Neural progenitor cell (in vitro differentiated cells): ENCODE results near the gene C1QTNF2. TPM values are rescaled to one million over a fixed set of nuclear protein-coding genes. Genes with fewer than 3 reads are reported as not detected.

Experiments used
- DNase-seq: peaks from one replicate; pipeline ENCODE4 v3.0.0-alpha.2; 2016; ENCODE audit warnings: low spot score
- H2AFZ ChIP-seq: fragments of 200-600 bp; sonication (generic); replicated peaks from 2 replicates; pipeline ENCODE4 v1.6.1; 2016; ENCODE audit warnings: antibody characterized with exemption
- H3F3A ChIP-seq: fragments of 200-600 bp; sonication (generic); 2 replicates; pipeline ENCODE4 v1.6.1; 2016; ENCODE audit warnings: antibody characterized with exemption, low read depth
- H3K27ac ChIP-seq: fragments of 200-600 bp; sonication (generic); 2 replicates; pipeline ENCODE4 v1.5.1; 2016; ENCODE audit warnings: mild to moderate bottlenecking
- H3K27me3 ChIP-seq: fragments of 200-600 bp; sonication (generic); 2 replicates; pipeline ENCODE4 v1.6.1; 2016; ENCODE audit warnings: mild to moderate bottlenecking, moderate library complexity
- H3K36me3 ChIP-seq: fragments of 200-600 bp; sonication (generic); 2 replicates; pipeline ENCODE4 v1.5.1; 2016
- H3K4me1 ChIP-seq: fragments of 200-600 bp; sonication (generic); 2 replicates; pipeline ENCODE4 v1.6.1; 2016; ENCODE audit warnings: mixed run types
- H3K4me2 ChIP-seq: fragments of 200-600 bp; sonication (generic); 2 replicates; pipeline ENCODE4 v1.6.1; 2016
- H3K4me3 ChIP-seq: fragments of 200-600 bp; sonication (generic); 2 replicates; pipeline ENCODE4 v1.5.1; 2016
- H3K79me2 ChIP-seq: fragments of 200-600 bp; sonication (generic); 2 replicates; pipeline ENCODE4 v1.6.1; 2016; ENCODE audit warnings: low read depth
- H3K9ac ChIP-seq: fragments of 200-600 bp; sonication (generic); 2 replicates; pipeline ENCODE4 v1.6.1; 2016
- H3K9me3 ChIP-seq: fragments of 200-600 bp; sonication (generic); 2 replicates; pipeline ENCODE4 v1.5.1; 2016; ENCODE audit warnings: low read depth
- H4K20me1 ChIP-seq: fragments of 200-600 bp; sonication (generic); 2 replicates; pipeline ENCODE4 v1.6.1; 2016; ENCODE audit warnings: low read depth
- H3K27ac Mint-ChIP-seq: 3 replicates; pipeline ENCODE4 v1.8.0; 2021; ENCODE audit warnings: mixed read lengths
- H3K27me3 Mint-ChIP-seq: 2 replicates; pipeline ENCODE4 v1.8.0; 2022; ENCODE audit warnings: low read depth, mild to moderate bottlenecking, inconsistent platforms, moderate library complexity, mixed read lengths; ENCODE audit not compliant: insufficient read depth
- H3K36me3 Mint-ChIP-seq: 3 replicates; pipeline ENCODE4 v1.8.0; 2021; ENCODE audit warnings: mixed read lengths
- H3K4me1 Mint-ChIP-seq: 3 replicates; pipeline ENCODE4 v1.8.0; 2021; ENCODE audit warnings: mixed read lengths
- H3K4me3 Mint-ChIP-seq: 3 replicates; pipeline ENCODE4 v1.8.0; 2021; ENCODE audit warnings: mild to moderate bottlenecking, moderate library complexity, mixed read lengths
- H3K9me3 Mint-ChIP-seq: 3 replicates; pipeline ENCODE4 v1.8.0; 2020; ENCODE audit warnings: mixed read lengths
- EZH2 ChIP-seq: fragments of 200-600 bp; sonication (generic); IDR thresholded peaks from 2 replicates; pipeline ENCODE4 v1.6.1; 2017; ENCODE audit warnings: antibody characterized with exemption, mild to moderate bottlenecking, moderate library complexity
- EZH2phosphoT487 ChIP-seq: fragments of 200-600 bp; sonication (generic); IDR thresholded peaks from 2 replicates; pipeline ENCODE4 v1.6.1; 2017; ENCODE audit warnings: antibody characterized with exemption
- total RNA-seq: library from RNA; depleted of rRNA; stranded (reverse); fragments of >200 nt; gene quantifications from 2 replicates; pipeline ENCODE4 v1.2.3, GENCODE V29; 2015; ENCODE audit warnings: low replicate concordance
- TF ChIP-seq, protein P1 (sequence below): fragments of 200-600 bp; sonication (generic); IDR thresholded peaks from 2 replicates; pipeline ENCODE4 v1.5.1; 2017; ENCODE audit warnings: antibody characterized with exemption, mild to moderate bottlenecking

C1QTNF2 gene
- total RNA-seq, 1 donor from 2014 or later: 0.06 TPM

DNA sequence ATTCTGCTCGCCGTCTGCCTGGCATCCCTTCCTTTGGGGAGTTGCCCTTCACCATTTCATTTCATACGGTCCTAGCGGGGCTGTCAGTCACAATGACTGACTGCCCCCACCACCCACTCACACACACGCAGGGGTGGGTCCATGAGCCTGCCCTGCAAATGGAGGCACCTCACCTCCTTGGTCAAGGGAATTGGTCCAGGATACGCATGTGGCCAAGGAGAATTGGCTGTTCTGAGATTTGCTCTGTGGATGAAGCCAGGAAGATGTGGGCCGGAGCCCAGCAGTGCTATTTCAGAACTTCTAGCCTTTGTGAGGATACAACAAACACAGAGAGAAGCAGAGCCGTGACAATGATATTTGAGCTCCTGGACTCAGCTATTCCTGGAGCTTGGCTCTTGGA lies 17.0 kb downstream of the C1QTNF2 start:
- TF ChIP-seq, protein P1, sequence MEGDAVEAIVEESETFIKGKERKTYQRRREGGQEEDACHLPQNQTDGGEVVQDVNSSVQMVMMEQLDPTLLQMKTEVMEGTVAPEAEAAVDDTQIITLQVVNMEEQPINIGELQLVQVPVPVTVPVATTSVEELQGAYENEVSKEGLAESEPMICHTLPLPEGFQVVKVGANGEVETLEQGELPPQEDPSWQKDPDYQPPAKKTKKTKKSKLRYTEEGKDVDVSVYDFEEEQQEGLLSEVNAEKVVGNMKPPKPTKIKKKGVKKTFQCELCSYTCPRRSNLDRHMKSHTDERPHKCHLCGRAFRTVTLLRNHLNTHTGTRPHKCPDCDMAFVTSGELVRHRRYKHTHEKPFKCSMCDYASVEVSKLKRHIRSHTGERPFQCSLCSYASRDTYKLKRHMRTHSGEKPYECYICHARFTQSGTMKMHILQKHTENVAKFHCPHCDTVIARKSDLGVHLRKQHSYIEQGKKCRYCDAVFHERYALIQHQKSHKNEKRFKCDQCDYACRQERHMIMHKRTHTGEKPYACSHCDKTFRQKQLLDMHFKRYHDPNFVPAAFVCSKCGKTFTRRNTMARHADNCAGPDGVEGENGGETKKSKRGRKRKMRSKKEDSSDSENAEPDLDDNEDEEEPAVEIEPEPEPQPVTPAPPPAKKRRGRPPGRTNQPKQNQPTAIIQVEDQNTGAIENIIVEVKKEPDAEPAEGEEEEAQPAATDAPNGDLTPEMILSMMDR: no peak
- TF ChIP-seq EZH2phosphoT487: no peak
- TF ChIP-seq EZH2: no peak
- no peak overlapping the region for H3K4me2 ChIP-seq
- Mint-ChIP-seq H3K27ac (no peak overlapping the region), H3K36me3 (peaks cover 2% of the 10 kb centered on the region), H3K27me3 (peaks cover 3% of the 10 kb centered on the region), H3K4me3 (no peak overlapping the region), H3K9me3 (no peaks in the 10 kb centered on the region), H3K4me1 (peaks cover 20% of the 10 kb centered on the region)
- no peaks in the 10 kb centered on the region for H3K9me3 ChIP-seq
- no peaks in the 10 kb centered on the region for H3K79me2 ChIP-seq
- H3K36me3 ChIP-seq: no peaks in the 10 kb centered on the region
- no peak overlapping the region for H3K9ac ChIP-seq
- no peaks in the 10 kb centered on the region for H3K4me1 ChIP-seq
- no peak overlapping the region for H2AFZ ChIP-seq
- H4K20me1 ChIP-seq: no peaks in the 10 kb centered on the region
- H3K27me3 ChIP-seq: no peaks in the 10 kb centered on the region
- DNase-seq: no peak
- H3F3A ChIP-seq: no peaks in the 10 kb centered on the region
- H3K27ac ChIP-seq: no peak overlapping the region
- no peak overlapping the region for H3K4me3 ChIP-seq

DNA sequence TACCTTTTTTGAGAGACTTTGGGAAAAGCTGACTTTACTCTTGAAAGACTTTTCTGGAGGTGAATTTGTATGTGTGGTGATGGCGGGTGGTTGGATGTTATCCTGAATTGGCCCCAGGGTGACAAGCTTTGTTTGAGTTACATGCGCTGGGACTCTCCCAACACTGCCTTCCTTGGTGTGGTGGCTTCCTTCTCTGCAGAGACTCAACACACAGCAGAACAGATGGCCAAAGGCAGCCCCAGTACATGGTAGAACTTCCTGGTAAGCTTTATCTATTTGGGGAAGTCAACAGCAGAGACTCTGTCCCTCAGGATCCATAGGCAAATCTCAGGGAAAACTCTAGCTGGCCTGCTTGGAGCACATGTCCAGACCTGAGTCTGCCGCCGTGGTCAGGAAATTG lies 18.1 kb downstream of the C1QTNF2 start:
- no peak overlapping the region for H2AFZ ChIP-seq

DNA sequence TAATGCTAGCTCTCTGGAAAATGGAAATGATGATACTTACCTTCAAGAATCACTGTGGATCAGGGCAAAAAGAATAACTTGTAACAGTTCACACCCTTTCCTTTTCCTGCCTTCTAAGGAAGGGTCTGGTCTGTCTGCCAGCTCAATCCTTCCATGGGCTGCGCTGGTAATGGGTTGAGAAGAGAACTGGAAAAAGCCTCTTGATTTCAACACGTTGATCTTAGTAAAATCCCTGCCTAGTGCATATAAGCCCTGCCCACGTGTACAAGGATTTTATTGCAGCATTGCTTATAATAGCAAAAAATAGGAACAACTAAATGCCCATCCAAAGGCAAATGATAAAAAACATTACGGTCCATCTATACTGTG lies 20.5 kb downstream of the C1QTNF2 start:
- H3K4me1 ChIP-seq: peaks cover 3% of the 10 kb centered on the region
- H2AFZ ChIP-seq: no peak overlapping the region
- peaks cover 2% of the 10 kb centered on the region for H3K27me3 Mint-ChIP-seq
- no peaks in the 10 kb centered on the region for H3K27me3 ChIP-seq
- H3K4me3 Mint-ChIP-seq: no peak overlapping the region
- H3K27ac ChIP-seq: no peak overlapping the region
- H3K36me3 ChIP-seq: no peaks in the 10 kb centered on the region
- H3K36me3 Mint-ChIP-seq: peaks cover 3% of the 10 kb centered on the region
- H3K9ac ChIP-seq: no peak overlapping the region
- H3K9me3 ChIP-seq: no peaks in the 10 kb centered on the region
- no peaks in the 10 kb centered on the region for H3K79me2 ChIP-seq
- H4K20me1 ChIP-seq: no peaks in the 10 kb centered on the region
- no peak for TF ChIP-seq EZH2
- no peak for TF ChIP-seq EZH2phosphoT487
- TF ChIP-seq, protein P1: no peak
- H3K4me2 ChIP-seq: no peak overlapping the region
- no peak for DNase-seq
- H3K27ac Mint-ChIP-seq: no peak overlapping the region
- no peaks in the 10 kb centered on the region for H3K9me3 Mint-ChIP-seq
- no peak overlapping the region for H3K4me3 ChIP-seq
- H3K4me1 Mint-ChIP-seq: peaks cover 2% of the 10 kb centered on the region
- no peaks in the 10 kb centered on the region for H3F3A ChIP-seq

More for the DNA sequence above, 18.1 kb downstream of the C1QTNF2 start:
- TF ChIP-seq EZH2phosphoT487 (no peak), EZH2 (no peak)
- Mint-ChIP-seq H3K27ac (no peak overlapping the region), H3K36me3 (peaks cover 3% of the 10 kb centered on the region), H3K4me3 (no peak overlapping the region), H3K9me3 (no peaks in the 10 kb centered on the region), H3K27me3 (peaks cover 3% of the 10 kb centered on the region), H3K4me1 (peaks cover 18% of the 10 kb centered on the region)
- Histone ChIP-seq H3K27me3 (no peaks in the 10 kb centered on the region), H4K20me1 (no peaks in the 10 kb centered on the region), H3K79me2 (no peaks in the 10 kb centered on the region), H3K4me3 (no peak overlapping the region), H3K36me3 (no peaks in the 10 kb centered on the region), H3K27ac (no peak overlapping the region), H3K9ac (no peak overlapping the region), H3K4me1 (no peaks in the 10 kb centered on the region), H3K9me3 (no peaks in the 10 kb centered on the region), H3K4me2 (no peak overlapping the region), H3F3A (no peaks in the 10 kb centered on the region)
- DNase-seq: no peak

DNA sequence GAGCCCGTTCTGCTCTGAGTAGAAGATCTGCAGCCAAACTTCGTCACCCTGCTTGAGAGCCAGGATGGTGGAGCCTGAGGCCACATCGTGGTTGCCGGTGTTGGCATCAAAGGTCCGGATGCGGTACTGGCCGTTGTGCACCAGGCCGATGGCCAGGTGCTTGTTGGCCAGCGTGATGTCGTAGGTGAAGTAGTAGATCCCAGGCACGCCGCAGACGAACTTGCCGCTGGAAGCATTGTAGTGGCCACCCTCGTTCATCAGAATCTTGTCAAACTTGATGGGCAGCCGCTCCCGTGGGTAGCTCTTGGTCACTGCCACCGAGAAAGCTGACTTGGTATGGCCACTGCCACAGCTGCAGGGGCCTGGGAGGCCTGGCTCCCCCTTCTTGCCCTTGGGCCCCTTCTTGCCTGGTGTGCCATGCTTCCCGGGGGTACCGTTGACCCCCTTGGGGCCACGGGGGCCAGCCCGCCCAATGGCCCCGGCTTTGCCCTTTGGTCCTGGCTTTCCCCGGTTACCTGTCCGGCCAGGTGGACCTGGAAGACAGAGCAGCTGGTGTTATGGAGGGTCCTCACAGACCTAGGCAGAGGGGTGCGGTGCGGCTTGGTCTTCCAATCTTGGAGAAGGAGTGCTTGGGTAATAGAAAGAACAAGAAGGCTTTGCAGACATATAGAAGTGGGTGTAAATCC lies 21.0 kb downstream of the C1QTNF2 start:
- H3K27me3 Mint-ChIP-seq: peaks cover 2% of the 10 kb centered on the region
- H2AFZ ChIP-seq: no peak overlapping the region
- no peaks in the 10 kb centered on the region for H4K20me1 ChIP-seq
- H3K36me3 ChIP-seq: no peaks in the 10 kb centered on the region
- H3K4me1 Mint-ChIP-seq: peaks cover 2% of the 10 kb centered on the region
- H3K79me2 ChIP-seq: no peaks in the 10 kb centered on the region
- H3K9me3 ChIP-seq: no peaks in the 10 kb centered on the region
- no peak overlapping the region for H3K9ac ChIP-seq
- no peak overlapping the region for H3K4me3 Mint-ChIP-seq
- TF ChIP-seq EZH2phosphoT487 (no peak), EZH2 (no peak)
- TF ChIP-seq, protein P1: no peak
- no peak overlapping the region for H3K27ac ChIP-seq
- H3K4me1 ChIP-seq: peaks cover 4% of the 10 kb centered on the region
- no peak overlapping the region for H3K4me3 ChIP-seq
- H3K36me3 Mint-ChIP-seq: peaks cover 3% of the 10 kb centered on the region
- no peaks in the 10 kb centered on the region for H3F3A ChIP-seq
- H3K4me2 ChIP-seq: no peak overlapping the region
- no peaks in the 10 kb centered on the region for H3K27me3 ChIP-seq
- no peaks in the 10 kb centered on the region for H3K9me3 Mint-ChIP-seq
- DNase-seq: no peak
- H3K27ac Mint-ChIP-seq: no peak overlapping the region
